ENCODE data around the gene UBAC2. TPM values are rescaled to one million over a fixed set of nuclear protein-coding genes. Genes with fewer than 3 reads are reported as not detected.
A peak's percentile ranks its signal among the peaks of the same experiment; 100 is the strongest.

Gene UBAC2
- total RNA-seq, 1 experiment from 2014 or later = 58.3 TPM

- Histone ChIP-seq H3K27me3 (ENCODE audit: low read length) (no peaks in the 10 kb centered on the region), H3K79me2 (ENCODE audit: low read length) (peaks cover 56% of the 10 kb centered on the region), H3K4me1 (ENCODE audit: low read length) (peaks cover 27% of the 10 kb centered on the region), H3K9me3 (ENCODE audit: low read length) (no peaks in the 10 kb centered on the region), H3K9ac (ENCODE audit: low read length) (no peak overlapping the region), H3K4me2 (ENCODE audit: low read depth, low read length, poor library complexity, severe bottlenecking) (no peak overlapping the region), H4K20me1 (ENCODE audit: insufficient read depth, low read depth, low read length) (no peaks in the 10 kb centered on the region), H3K9me2 (replicated peaks; ENCODE audit: insufficient read depth, low read length) (no peaks in the 10 kb centered on the region), H3K36me3 (ENCODE audit: insufficient read depth, low read length) (peaks cover 13% of the 10 kb centered on the region), H3K4me3 (ENCODE audit: low read length) (no peak overlapping the region), H3K27ac (ENCODE audit: low read length) (0 out of 2 replicates have a peak overlapping the region, but pooled peaks have one; percentile 12), H2AFZ (ENCODE audit: low read length) (no peak overlapping the region)
- DNase-seq = no peak
These were observed 111.3 kb downstream of the UBAC2 start for GRCh38 chr13:99311748-99312492.

- Histone ChIP-seq H3K27ac (ENCODE audit: low read length) (0 out of 2 replicates have a peak overlapping the region, but pooled peaks have one; percentile 12), H3K4me2 (ENCODE audit: low read depth, low read length, poor library complexity, severe bottlenecking) (no peak overlapping the region), H3K79me2 (ENCODE audit: low read length) (peaks cover 51% of the 10 kb centered on the region), H3K36me3 (ENCODE audit: insufficient read depth, low read length) (peaks cover 13% of the 10 kb centered on the region), H3K9ac (ENCODE audit: low read length) (no peak overlapping the region), H3K27me3 (ENCODE audit: low read length) (no peaks in the 10 kb centered on the region), H3K4me3 (ENCODE audit: low read length) (no peak overlapping the region), H3K4me1 (ENCODE audit: low read length) (peaks cover 26% of the 10 kb centered on the region), H3K9me2 (replicated peaks; ENCODE audit: insufficient read depth, low read length) (no peaks in the 10 kb centered on the region), H4K20me1 (ENCODE audit: insufficient read depth, low read depth, low read length) (no peaks in the 10 kb centered on the region), H2AFZ (ENCODE audit: low read length) (no peak overlapping the region), H3K9me3 (ENCODE audit: low read length) (no peaks in the 10 kb centered on the region)
- no peak for DNase-seq
These were observed 111.8 kb downstream of the UBAC2 start for GRCh38 chr13:99312493-99312883.

GRCh38 chr13:99313501-99313900 lies 112.8 kb downstream of the UBAC2 start:
- H3K4me3 ChIP-seq (ENCODE audit: low read length) = no peak overlapping the region
- no peak overlapping the region for H3K27ac ChIP-seq (ENCODE audit: low read length)
- H3K4me2 ChIP-seq (ENCODE audit: low read depth, low read length, poor library complexity, severe bottlenecking) = no peak overlapping the region

GRCh38 chr13:99313941-99314340 lies 113.3 kb downstream of the UBAC2 start:
- no peaks in the 10 kb centered on the region for H4K20me1 ChIP-seq (ENCODE audit: insufficient read depth, low read depth, low read length)
- peaks cover 25% of the 10 kb centered on the region for H3K4me1 ChIP-seq (ENCODE audit: low read length)
- no peak overlapping the region for H3K4me3 ChIP-seq (ENCODE audit: low read length)
- H3K4me2 ChIP-seq (ENCODE audit: low read depth, low read length, poor library complexity, severe bottlenecking) = no peak overlapping the region
- H3K79me2 ChIP-seq (ENCODE audit: low read length) = peaks cover 38% of the 10 kb centered on the region
- H3K27me3 ChIP-seq (ENCODE audit: low read length) = no peaks in the 10 kb centered on the region
- no peaks in the 10 kb centered on the region for H3K9me3 ChIP-seq (ENCODE audit: low read length)
- H3K36me3 ChIP-seq (ENCODE audit: insufficient read depth, low read length) = no peaks in the 10 kb centered on the region
- no peak overlapping the region for H2AFZ ChIP-seq (ENCODE audit: low read length)
- DNase-seq = no peak
- no peak overlapping the region for H3K27ac ChIP-seq (ENCODE audit: low read length)
- no peaks in the 10 kb centered on the region for H3K9me2 ChIP-seq (replicated peaks; ENCODE audit: insufficient read depth, low read length)
- H3K9ac ChIP-seq (ENCODE audit: low read length) = no peak overlapping the region

More at GRCh38 chr13:99313501-99313900, 112.8 kb downstream of the UBAC2 start:
- no peak overlapping the region for H2AFZ ChIP-seq (ENCODE audit: low read length)
- DNase-seq = no peak
- H3K79me2 ChIP-seq (ENCODE audit: low read length) = peaks cover 41% of the 10 kb centered on the region
- peaks cover 25% of the 10 kb centered on the region for H3K4me1 ChIP-seq (ENCODE audit: low read length)
- no peak overlapping the region for H3K9ac ChIP-seq (ENCODE audit: low read length)
- no peaks in the 10 kb centered on the region for H4K20me1 ChIP-seq (ENCODE audit: insufficient read depth, low read depth, low read length)
- H3K27me3 ChIP-seq (ENCODE audit: low read length) = no peaks in the 10 kb centered on the region
- H3K9me3 ChIP-seq (ENCODE audit: low read length) = no peaks in the 10 kb centered on the region
- H3K9me2 ChIP-seq (replicated peaks; ENCODE audit: insufficient read depth, low read length) = no peaks in the 10 kb centered on the region
- H3K36me3 ChIP-seq (ENCODE audit: insufficient read depth, low read length) = peaks cover 2% of the 10 kb centered on the region

GRCh38 chr13:99314640-99315176 lies 114.1 kb downstream of the UBAC2 start:
- no peak for DNase-seq
- Histone ChIP-seq H3K36me3 (ENCODE audit: insufficient read depth, low read length) (no peaks in the 10 kb centered on the region), H3K9me3 (ENCODE audit: low read length) (no peaks in the 10 kb centered on the region), H3K9me2 (replicated peaks; ENCODE audit: insufficient read depth, low read length) (no peaks in the 10 kb centered on the region), H3K4me1 (ENCODE audit: low read length) (peaks cover 30% of the 10 kb centered on the region), H3K4me2 (ENCODE audit: low read depth, low read length, poor library complexity, severe bottlenecking) (no peak overlapping the region), H3K27ac (ENCODE audit: low read length) (no peak overlapping the region), H3K79me2 (ENCODE audit: low read length) (peaks cover 39% of the 10 kb centered on the region), H2AFZ (ENCODE audit: low read length) (no peak overlapping the region), H4K20me1 (ENCODE audit: insufficient read depth, low read depth, low read length) (no peaks in the 10 kb centered on the region), H3K27me3 (ENCODE audit: low read length) (no peaks in the 10 kb centered on the region), H3K4me3 (ENCODE audit: low read length) (no peak overlapping the region), H3K9ac (ENCODE audit: low read length) (no peak overlapping the region)

- Histone ChIP-seq H3K9me2 (replicated peaks; ENCODE audit: insufficient read depth, low read length) (no peaks in the 10 kb centered on the region), H2AFZ (ENCODE audit: low read length) (no peak overlapping the region), H3K36me3 (ENCODE audit: insufficient read depth, low read length) (no peaks in the 10 kb centered on the region), H3K4me1 (ENCODE audit: low read length) (peaks cover 30% of the 10 kb centered on the region), H4K20me1 (ENCODE audit: insufficient read depth, low read depth, low read length) (no peaks in the 10 kb centered on the region), H3K9ac (ENCODE audit: low read length) (no peak overlapping the region), H3K79me2 (ENCODE audit: low read length) (peaks cover 35% of the 10 kb centered on the region), H3K27ac (ENCODE audit: low read length) (no peak overlapping the region), H3K4me3 (ENCODE audit: low read length) (no peak overlapping the region), H3K4me2 (ENCODE audit: low read depth, low read length, poor library complexity, severe bottlenecking) (no peak overlapping the region), H3K27me3 (ENCODE audit: low read length) (no peaks in the 10 kb centered on the region), H3K9me3 (ENCODE audit: low read length) (no peaks in the 10 kb centered on the region)
- no peak for DNase-seq
These were observed 114.5 kb downstream of the UBAC2 start for GRCh38 chr13:99315186-99315585.

- no peak overlapping the region for H3K4me3 ChIP-seq (ENCODE audit: low read length)
- H3K9ac ChIP-seq (ENCODE audit: low read length) = no peak overlapping the region
- H2AFZ ChIP-seq (ENCODE audit: low read length) = no peak overlapping the region
- H4K20me1 ChIP-seq (ENCODE audit: insufficient read depth, low read depth, low read length) = no peaks in the 10 kb centered on the region
- H3K9me2 ChIP-seq (replicated peaks; ENCODE audit: insufficient read depth, low read length) = no peaks in the 10 kb centered on the region
- H3K4me1 ChIP-seq (ENCODE audit: low read length) = peaks cover 38% of the 10 kb centered on the region
- DNase-seq = no peak
- peaks cover 26% of the 10 kb centered on the region for H3K79me2 ChIP-seq (ENCODE audit: low read length)
- no peaks in the 10 kb centered on the region for H3K9me3 ChIP-seq (ENCODE audit: low read length)
- no peak overlapping the region for H3K4me2 ChIP-seq (ENCODE audit: low read depth, low read length, poor library complexity, severe bottlenecking)
- no peak overlapping the region for H3K27ac ChIP-seq (ENCODE audit: low read length)
- H3K36me3 ChIP-seq (ENCODE audit: insufficient read depth, low read length) = no peaks in the 10 kb centered on the region
- H3K27me3 ChIP-seq (ENCODE audit: low read length) = no peaks in the 10 kb centered on the region
These were observed 115.6 kb downstream of the UBAC2 start for GRCh38 chr13:99316224-99316623.

- Histone ChIP-seq H3K4me1 (ENCODE audit: low read length) (peaks cover 39% of the 10 kb centered on the region), H3K36me3 (ENCODE audit: insufficient read depth, low read length) (no peaks in the 10 kb centered on the region), H4K20me1 (ENCODE audit: insufficient read depth, low read depth, low read length) (no peaks in the 10 kb centered on the region), H3K27ac (ENCODE audit: low read length) (no peak overlapping the region), H3K4me3 (ENCODE audit: low read length) (no peak overlapping the region), H3K27me3 (ENCODE audit: low read length) (no peaks in the 10 kb centered on the region), H3K9me2 (replicated peaks; ENCODE audit: insufficient read depth, low read length) (no peaks in the 10 kb centered on the region), H3K9ac (ENCODE audit: low read length) (no peak overlapping the region), H3K4me2 (ENCODE audit: low read depth, low read length, poor library complexity, severe bottlenecking) (no peak overlapping the region), H2AFZ (ENCODE audit: low read length) (no peak overlapping the region), H3K79me2 (ENCODE audit: low read length) (peaks cover 21% of the 10 kb centered on the region), H3K9me3 (ENCODE audit: low read length) (no peaks in the 10 kb centered on the region)
- DNase-seq = no peak
These were observed 116.1 kb downstream of the UBAC2 start for GRCh38 chr13:99316657-99317256.
